ENCODE measurements around the gene SLC24A4.

- no peak for TF ChIP-seq EZH2 (IDR thresholded peaks at IDR 0.05; ENCODE audit: low read length)
- TF ChIP-seq CTCF (optimal IDR thresholded peaks at IDR 0.05 in 1 of 3, IDR thresholded peaks at IDR 0.05 in 1 of 3, conservative IDR thresholded peaks at IDR 0.05 in 1 of 3; ENCODE audit: extremely low read depth in 1 of 3, insufficient read depth in 2 of 3, low read length in 3 of 3): no peak
Observed at GRCh38 chr14:92389598-92390158, 66.7 kb downstream of the SLC24A4 start.
